Stomach (tissue), 9 donors: ENCODE results near the gene NTF3. TPM values are rescaled to one million over a fixed set of nuclear protein-coding genes. Genes with fewer than 3 reads are reported as not detected.

Source experiments
- DNase-seq, 2 donors: peaks; one replicate each; pipeline versions ENCODE4 v3.0.0 to v3.0.0-alpha.2; 2013 to 2019
- H3K27ac ChIP-seq, 5 donors: fragments of 200-600 bp in 4 of 5; sonication (generic) in 4 of 5; one replicate each; pipeline ENCODE4 v1.5.1; 2013 to 2019; ENCODE audit warnings: mild to moderate bottlenecking in 1 of 5, moderate library complexity in 1 of 5
- H3K27me3 ChIP-seq, 3 donors: fragments of 200-600 bp; sonication (generic); one replicate each; pipeline ENCODE4 v1.5.1; 2017 to 2019; ENCODE audit warnings: mixed run types in 1 of 3
- H3K36me3 ChIP-seq, 4 donors: fragments of 200-600 bp; sonication (generic); 1 replicate in 3 of 4; 2 replicates in 1 of 4; pipeline ENCODE4 v1.5.1; 2016 to 2019
- H3K4me1 ChIP-seq, 4 donors: fragments of 200-600 bp; sonication (generic); one replicate each; pipeline ENCODE4 v1.5.1; 2016 to 2019
- H3K4me3 ChIP-seq, 4 donors: fragments of 200-600 bp; sonication (generic) in 3 of 4; one replicate each; pipeline ENCODE4 v1.5.1; 2016 to 2019; ENCODE audit warnings: mild to moderate bottlenecking in 1 of 4
- H3K9me3 ChIP-seq, 4 donors: fragments of 200-600 bp; sonication (generic); one replicate each; pipeline ENCODE4 v1.5.1; 2016 to 2019
- EP300 ChIP-seq: sonication (generic); formaldehyde crosslinking; IDR thresholded peaks from one replicate; pipeline ENCODE4 v1.6.1; 2017; ENCODE audit warnings: antibody characterized with exemption
- POLR2A ChIP-seq, 4 donors: fragments of 450-650 bp; IDR thresholded peaks; one replicate each; pipeline ENCODE4 v1.6.1; 2016; ENCODE audit warnings: antibody characterized with exemption in 4 of 4, control low read depth in 2 of 4, mild to moderate bottlenecking in 1 of 4, moderate library complexity in 1 of 4
- POLR2AphosphoS5 ChIP-seq, 3 donors: sonication (generic); formaldehyde crosslinking; IDR thresholded peaks; one replicate each; pipeline ENCODE4 v1.6.1; 2016; ENCODE audit warnings: antibody characterized with exemption in 3 of 3
- WGBS, 5 donors: extraction: QIAGEN DNeasy Blood & Tissue Kit in 3 of 5; methylation state at CpG; one replicate each; pipeline versions ENCODE4 v1.1.5 to v1.1.7; 2013 to 2018; 5-methylcytosine and 5-hydroxymethylcytosine counted together
- intact Hi-C: fragments of 100-400 bp; cut with DNase I; formaldehyde crosslinking; loops from one replicate; pipeline ENCODE4 v1.15.1; 2023; ENCODE audit warnings: low total_unique reads
- polyA plus RNA-seq, 3 donors: library from polyadenylated mRNA; stranded (reverse); fragments of 200-250 nt; gene quantifications; one replicate each; pipeline ENCODE4 v1.2.3, GENCODE V29; 2013
- total RNA-seq, 5 donors: library from RNA; depleted of rRNA; stranded (reverse); fragments of >200 nt; gene quantifications; one replicate each; pipeline versions ENCODE4 v1.1.0 to v1.2.3, GENCODE V29; 2014 to 2016
- TF ChIP-seq, protein P1 (sequence below), 7 experiments: fragments of 450-650 bp in 4 of 7; fragments of 200-600 bp in 3 of 7; sonication (generic) in 3 of 7; IDR thresholded peaks; one replicate each; pipeline ENCODE4 v1.5.1; 2016 to 2019; ENCODE audit warnings: antibody characterized with exemption in 7 of 7, control low read depth in 2 of 7, mild to moderate bottlenecking in 1 of 7
- donor health status: healthy with polysubstance abuse.
- donor health status: Bipolar disorder and iron deficiency.
- donor health status: healthy.

NTF3 gene
- total and polyA plus RNA-seq, 8 donors = 0.87 to 7.3 (median 4.0) TPM; not detected in 3

DNA sequence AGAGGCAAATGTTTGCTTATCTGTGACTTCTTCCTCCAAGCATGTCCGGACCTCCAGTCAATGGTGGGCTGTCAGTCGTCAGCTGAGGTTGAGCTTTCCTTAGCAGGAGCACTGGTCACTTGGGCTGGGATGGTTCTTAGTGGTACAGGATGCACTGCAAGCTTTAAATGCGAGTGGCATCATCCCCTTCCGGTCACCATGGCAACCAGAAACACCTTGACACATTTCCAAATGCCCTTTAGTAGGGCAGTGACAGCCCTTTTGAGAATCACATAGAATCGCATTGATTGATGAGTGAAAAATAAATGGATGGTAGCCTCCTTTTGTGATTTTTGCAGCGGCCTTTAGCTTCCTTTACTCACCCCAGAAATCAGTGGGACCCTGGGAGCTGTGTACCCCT lies 24.1 kb downstream of the NTF3 start:
- intact Hi-C loops = no loop called here
- DNase-seq = no peak
- peaks cover 0 to 5% (median 0%) of the 10 kb centered on the region in 3 donors for H3K27me3 ChIP-seq
- H3K36me3 ChIP-seq = no peaks in the 10 kb centered on the region
- peak overlapping the region in 3 of 5 donors; percentile 22 to 50 (median 41) for H3K27ac ChIP-seq
- H3K9me3 ChIP-seq = no peaks in the 10 kb centered on the region
- no peak for TF ChIP-seq POLR2AphosphoS5 (IDR thresholded peaks at IDR 0.05)
- WGBS, 5 donors = 68 to 78% (median 77%) methylated on average over 6 of the region's 6 CpGs
- H3K4me3 ChIP-seq = no peak overlapping the region
- peaks cover 0 to 19% (median 7%) of the 10 kb centered on the region in 4 donors for H3K4me1 ChIP-seq

DNA sequence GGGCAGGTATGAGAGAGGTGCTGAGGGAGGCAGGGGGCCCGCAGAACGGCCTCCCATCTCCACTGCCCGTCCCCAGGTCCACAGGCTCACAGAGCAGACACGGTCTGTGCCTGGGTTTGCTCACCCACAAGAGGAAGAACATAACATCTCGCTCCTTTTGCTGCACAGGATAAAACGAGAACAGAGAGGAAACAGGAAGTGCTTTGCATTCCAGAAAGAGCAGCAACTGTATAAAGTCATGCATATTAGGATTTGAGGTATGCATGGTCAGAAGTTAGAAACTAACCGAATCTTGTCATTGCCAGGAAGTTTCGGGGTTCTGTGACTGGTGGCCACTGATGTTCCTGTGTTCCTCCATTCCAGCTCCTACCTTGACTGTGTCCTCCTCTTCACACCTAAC lies 25.0 kb downstream of the NTF3 start:
- peak in 1 of 2 donors; percentile 38 for DNase-seq
- H3K27me3 ChIP-seq = peaks cover 0 to 5% (median 0%) of the 10 kb centered on the region in 3 donors
- peak overlapping the region in 3 of 5 donors; percentile 22 to 50 (median 41) for H3K27ac ChIP-seq
- intact Hi-C loops = no loop called here
- WGBS, 5 donors = 38 to 63% (median 54%) methylated on average over 8 of the region's 8 CpGs
- no peak overlapping the region for H3K4me3 ChIP-seq
- peaks cover 0 to 19% (median 7%) of the 10 kb centered on the region in 4 donors for H3K4me1 ChIP-seq
- no peaks in the 10 kb centered on the region for H3K36me3 ChIP-seq
- H3K9me3 ChIP-seq = no peaks in the 10 kb centered on the region
- TF ChIP-seq POLR2A (IDR thresholded peaks at IDR 0.05) = no peak
- TF ChIP-seq POLR2AphosphoS5 (IDR thresholded peaks at IDR 0.05) = no peak
- TF ChIP-seq, protein P1, sequence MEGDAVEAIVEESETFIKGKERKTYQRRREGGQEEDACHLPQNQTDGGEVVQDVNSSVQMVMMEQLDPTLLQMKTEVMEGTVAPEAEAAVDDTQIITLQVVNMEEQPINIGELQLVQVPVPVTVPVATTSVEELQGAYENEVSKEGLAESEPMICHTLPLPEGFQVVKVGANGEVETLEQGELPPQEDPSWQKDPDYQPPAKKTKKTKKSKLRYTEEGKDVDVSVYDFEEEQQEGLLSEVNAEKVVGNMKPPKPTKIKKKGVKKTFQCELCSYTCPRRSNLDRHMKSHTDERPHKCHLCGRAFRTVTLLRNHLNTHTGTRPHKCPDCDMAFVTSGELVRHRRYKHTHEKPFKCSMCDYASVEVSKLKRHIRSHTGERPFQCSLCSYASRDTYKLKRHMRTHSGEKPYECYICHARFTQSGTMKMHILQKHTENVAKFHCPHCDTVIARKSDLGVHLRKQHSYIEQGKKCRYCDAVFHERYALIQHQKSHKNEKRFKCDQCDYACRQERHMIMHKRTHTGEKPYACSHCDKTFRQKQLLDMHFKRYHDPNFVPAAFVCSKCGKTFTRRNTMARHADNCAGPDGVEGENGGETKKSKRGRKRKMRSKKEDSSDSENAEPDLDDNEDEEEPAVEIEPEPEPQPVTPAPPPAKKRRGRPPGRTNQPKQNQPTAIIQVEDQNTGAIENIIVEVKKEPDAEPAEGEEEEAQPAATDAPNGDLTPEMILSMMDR (IDR thresholded peaks at IDR 0.05) = no peak

DNA sequence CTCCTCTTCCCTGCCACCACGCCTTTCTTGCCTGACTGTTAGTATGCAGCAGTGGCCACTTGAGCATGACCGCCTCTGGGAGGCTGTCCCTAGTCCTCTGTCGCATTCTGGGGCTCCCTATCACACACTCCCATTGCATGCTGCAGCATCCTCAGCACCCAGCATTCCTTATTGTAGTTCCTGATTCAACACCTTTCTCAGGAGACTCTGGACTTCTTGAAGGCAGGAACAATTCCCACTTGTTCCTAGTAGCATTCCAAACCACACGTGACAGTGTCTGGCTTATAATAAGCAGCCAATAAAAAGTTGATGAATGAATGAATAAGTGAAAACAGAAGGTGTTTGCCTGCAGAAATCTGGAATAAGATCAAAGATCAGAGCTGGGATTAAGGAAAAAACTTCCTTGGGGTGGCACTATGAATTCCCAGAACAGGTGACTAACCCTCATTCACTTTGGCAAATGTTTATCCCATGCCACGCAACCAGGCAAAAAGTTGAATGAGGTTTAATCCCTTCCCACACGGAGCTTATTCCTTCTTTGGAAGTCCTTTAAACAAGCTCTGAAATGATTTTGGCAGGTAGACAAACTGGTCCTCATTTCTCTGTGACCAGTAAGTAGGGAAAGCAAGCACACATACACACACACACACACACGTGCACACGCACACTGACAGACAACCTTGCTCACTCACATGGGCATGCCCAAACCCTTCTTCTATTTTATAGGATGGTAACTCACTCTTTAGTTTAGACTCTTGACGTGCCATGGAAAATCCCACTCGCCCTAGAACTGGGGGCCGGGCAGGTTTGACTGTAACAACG lies 26.5 kb downstream of the NTF3 start:
- H3K36me3 ChIP-seq = no peaks in the 10 kb centered on the region
- H3K4me3 ChIP-seq = no peak overlapping the region
- H3K9me3 ChIP-seq = no peaks in the 10 kb centered on the region
- H3K27me3 ChIP-seq = peaks cover 0 to 5% (median 0%) of the 10 kb centered on the region in 3 donors
- TF ChIP-seq EP300 (no peak), POLR2A (IDR thresholded peaks at IDR 0.05) (no peak), POLR2AphosphoS5 (IDR thresholded peaks at IDR 0.05) (no peak)
- TF ChIP-seq, protein P1 (IDR thresholded peaks at IDR 0.05) = no peak
- DNase-seq = no peak
- no peak overlapping the region for H3K27ac ChIP-seq
- H3K4me1 ChIP-seq = peaks cover 0 to 19% (median 7%) of the 10 kb centered on the region in 4 donors
- intact Hi-C loops = no loop called here
- 71 to 83% (median 74%) methylated on average over 12 of the region's 12 CpGs for WGBS, 5 donors

DNA sequence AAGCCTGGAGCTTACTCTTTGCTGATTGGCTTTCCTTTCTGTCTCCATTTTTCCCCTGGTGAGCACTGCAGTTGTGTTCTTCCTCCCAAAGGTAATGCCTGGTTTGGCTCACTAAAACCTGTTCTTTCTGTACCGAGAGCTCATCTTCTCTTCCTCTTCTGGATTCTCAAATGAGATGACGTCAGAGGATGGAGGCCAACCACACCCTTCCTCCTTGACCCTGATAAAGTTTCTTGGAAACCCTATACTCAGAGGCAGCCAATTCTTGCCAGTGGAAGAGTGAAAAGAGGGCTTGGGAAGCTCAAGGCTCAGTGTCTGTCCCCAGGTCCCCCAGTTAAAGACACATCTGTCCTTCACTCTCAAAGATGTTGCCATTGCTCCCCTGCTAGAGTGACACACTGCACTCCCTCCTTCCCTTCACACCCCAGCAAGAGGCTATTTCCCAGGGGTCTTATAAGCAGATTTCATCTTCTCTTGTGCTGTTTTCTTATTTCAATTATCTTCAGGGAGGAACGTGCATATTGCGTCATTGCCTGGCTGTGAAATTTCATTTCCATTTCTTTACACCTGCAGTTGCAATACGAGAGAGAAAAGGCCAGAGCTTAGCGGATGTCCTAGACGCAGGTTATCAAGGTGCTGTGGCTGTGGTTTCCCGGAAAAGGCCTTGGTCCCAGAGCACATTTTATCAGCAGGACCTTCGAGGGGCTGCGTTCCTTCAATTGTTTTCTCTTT lies 27.3 kb downstream of the NTF3 start:
- DNase-seq = no peak
- intact Hi-C loops = no loop called here
- peaks cover 0 to 19% (median 7%) of the 10 kb centered on the region in 4 donors for H3K4me1 ChIP-seq
- peaks cover 0 to 5% (median 0%) of the 10 kb centered on the region in 3 donors for H3K27me3 ChIP-seq
- TF ChIP-seq EP300 (no peak), POLR2A (IDR thresholded peaks at IDR 0.05) (no peak), POLR2AphosphoS5 (IDR thresholded peaks at IDR 0.05) (no peak)
- TF ChIP-seq, protein P1 (IDR thresholded peaks at IDR 0.05) = no peak
- H3K36me3 ChIP-seq = no peaks in the 10 kb centered on the region
- no peaks in the 10 kb centered on the region for H3K9me3 ChIP-seq
- H3K4me3 ChIP-seq = no peak overlapping the region
- WGBS, 5 donors = 58 to 75% (median 68%) methylated on average over 10 of the region's 10 CpGs
- no peak overlapping the region for H3K27ac ChIP-seq
